Effector CD4-positive, alpha-beta T cell (primary cell): ENCODE data around the gene SLC28A2. TPM values are rescaled to one million over a fixed set of nuclear protein-coding genes. Genes with fewer than 3 reads are reported as not detected.
"Not testable (repeated sequence)": the region's sequence is repeated elsewhere in the genome, so short reads cannot be mapped to it uniquely, and the experiment has no call there.

Experiments used
- DNase-seq: peaks from one replicate; pipeline ENCODE4 v3.0.0-alpha.2; 2020
- total RNA-seq: gene quantifications from one replicate; lab custom pipeline; 2026; lab: John Stamatoyannopoulos, UW

The SLC28A2 gene, protein sequence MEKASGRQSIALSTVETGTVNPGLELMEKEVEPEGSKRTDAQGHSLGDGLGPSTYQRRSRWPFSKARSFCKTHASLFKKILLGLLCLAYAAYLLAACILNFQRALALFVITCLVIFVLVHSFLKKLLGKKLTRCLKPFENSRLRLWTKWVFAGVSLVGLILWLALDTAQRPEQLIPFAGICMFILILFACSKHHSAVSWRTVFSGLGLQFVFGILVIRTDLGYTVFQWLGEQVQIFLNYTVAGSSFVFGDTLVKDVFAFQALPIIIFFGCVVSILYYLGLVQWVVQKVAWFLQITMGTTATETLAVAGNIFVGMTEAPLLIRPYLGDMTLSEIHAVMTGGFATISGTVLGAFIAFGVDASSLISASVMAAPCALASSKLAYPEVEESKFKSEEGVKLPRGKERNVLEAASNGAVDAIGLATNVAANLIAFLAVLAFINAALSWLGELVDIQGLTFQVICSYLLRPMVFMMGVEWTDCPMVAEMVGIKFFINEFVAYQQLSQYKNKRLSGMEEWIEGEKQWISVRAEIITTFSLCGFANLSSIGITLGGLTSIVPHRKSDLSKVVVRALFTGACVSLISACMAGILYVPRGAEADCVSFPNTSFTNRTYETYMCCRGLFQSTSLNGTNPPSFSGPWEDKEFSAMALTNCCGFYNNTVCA
- total RNA-seq, result not detected

DNA sequence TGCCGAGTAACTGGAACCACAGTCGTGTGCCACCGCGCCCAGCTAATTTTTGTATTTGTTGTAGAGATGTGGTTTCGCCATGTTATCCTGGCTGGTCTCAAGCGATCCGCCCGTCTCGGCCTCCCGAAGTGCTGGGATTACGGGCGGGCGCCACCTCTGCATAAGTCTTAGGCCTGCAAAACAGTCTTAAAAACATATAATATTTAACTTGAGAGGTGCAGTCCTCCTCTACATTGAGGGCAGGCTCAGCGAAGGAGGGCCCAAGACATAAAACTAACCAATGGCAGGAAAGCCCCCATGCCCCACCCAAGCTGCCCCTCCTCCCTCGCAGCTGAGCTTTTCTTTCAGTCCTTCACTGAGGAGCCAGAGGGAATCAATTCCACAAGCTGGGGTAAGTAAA is at the start of gene SLC28A2:
SLC28A2 (plus strand) TSS at position 347 of the 400 bp plus-strand sequence. CDS start 982 bp downstream, outside the sequence.
- DNase-seq, result no peak

DNA sequence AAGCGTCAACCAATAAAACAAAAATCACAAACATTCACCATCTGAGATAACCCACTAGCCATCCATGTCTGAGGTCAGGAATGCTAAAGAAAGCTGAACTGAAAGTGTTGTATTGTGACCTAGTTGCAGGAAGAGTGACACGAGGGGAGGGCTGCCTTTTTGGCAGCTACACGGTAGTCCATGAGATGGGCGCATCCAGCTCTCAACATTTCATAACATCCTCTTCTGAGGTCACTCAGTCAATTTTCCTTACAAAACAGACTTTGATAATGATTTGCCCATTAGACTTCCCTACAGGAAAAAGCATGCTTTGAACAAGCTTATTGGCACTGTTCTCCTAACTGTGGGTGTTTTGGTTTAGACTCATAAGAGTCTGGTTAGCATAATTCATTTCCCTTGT is 48.9 kb upstream of the SLC28A2 start:
- no peak for DNase-seq

DNA sequence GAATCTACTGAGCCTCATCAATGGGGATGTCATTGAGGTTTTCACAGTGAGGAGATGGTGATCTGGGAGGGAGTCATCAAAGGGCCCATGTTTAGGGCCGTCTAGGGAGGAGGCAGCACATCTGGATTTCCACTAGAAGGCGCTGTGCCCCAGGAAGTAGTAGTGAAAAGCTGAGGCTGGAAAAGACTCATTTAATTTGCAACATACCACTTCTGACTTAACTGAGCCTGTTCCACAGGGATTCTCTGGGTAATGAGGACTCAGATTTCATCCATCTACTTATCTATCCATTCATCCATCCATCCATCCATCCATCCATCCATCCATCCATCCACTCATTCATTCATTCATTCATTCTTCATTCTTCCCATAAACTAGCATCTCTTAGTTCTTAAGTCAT is 46.8 kb upstream of the SLC28A2 start:
- DNase-seq, result peak; percentile 39

DNA sequence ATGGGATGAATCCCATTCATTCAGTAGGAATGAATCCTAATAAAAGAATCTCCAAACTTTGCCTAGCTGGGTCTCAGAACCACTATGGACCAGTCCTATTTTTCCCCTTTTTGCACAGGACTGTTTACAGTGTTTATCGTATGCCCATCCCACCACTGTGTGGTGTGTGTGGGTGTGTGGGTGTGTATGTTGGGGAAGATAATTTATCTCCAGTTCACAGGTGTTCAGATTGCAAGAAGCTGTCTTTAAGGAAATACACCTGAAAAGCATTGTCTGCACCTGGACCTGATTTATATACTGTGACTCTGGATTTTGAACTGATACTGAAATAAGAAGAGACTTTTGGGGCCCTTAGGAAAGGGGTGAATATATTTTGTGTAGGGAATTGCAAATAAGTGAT is 39.5 kb upstream of the SLC28A2 start:
- no peak for DNase-seq

DNA sequence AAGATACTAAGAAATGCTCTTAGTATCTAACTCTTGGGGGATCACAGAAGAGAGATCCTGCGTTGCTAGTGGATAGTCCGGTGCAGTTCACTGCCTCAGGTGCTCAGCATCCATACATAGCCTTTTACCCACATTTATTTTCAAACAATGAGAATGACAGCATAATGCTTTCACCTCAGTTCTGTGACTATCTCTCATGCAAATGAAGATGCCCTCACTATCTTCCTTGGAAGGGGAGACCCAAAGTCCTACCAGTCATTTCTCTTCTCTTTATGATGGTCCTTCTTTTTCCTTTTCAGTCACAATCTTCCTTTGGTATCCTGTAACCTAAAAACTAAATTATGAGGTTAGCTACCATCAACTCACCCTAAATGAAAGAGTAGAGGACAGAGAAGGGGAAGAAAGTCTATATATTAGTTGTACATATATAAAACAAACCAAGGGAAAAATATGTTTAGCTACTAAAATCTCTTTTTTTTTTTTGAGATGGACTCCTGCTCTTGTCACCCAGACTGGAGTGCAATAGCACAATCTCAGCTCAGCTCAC is 30.9 kb upstream of the SLC28A2 start:
- no peak for DNase-seq

DNA sequence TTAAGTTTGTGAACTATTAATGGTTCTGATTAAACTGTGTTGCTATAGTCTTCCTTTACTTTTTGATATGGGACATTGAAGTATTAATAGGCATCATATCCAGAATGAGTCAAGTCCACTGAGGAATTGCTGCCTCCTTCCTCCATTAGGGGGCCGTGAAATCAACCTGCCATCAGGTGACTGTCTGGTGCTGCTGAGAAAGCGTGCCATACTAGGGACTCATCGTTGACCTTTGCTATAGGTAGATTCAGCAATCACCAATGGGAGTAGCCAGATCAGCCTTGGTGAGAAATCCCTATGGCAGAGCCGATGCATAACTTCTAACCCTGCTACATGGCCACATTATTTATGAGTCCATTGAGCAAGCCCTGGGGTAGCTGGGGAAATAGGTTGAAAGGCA is 30.1 kb upstream of the SLC28A2 start:
- no peak for DNase-seq

DNA sequence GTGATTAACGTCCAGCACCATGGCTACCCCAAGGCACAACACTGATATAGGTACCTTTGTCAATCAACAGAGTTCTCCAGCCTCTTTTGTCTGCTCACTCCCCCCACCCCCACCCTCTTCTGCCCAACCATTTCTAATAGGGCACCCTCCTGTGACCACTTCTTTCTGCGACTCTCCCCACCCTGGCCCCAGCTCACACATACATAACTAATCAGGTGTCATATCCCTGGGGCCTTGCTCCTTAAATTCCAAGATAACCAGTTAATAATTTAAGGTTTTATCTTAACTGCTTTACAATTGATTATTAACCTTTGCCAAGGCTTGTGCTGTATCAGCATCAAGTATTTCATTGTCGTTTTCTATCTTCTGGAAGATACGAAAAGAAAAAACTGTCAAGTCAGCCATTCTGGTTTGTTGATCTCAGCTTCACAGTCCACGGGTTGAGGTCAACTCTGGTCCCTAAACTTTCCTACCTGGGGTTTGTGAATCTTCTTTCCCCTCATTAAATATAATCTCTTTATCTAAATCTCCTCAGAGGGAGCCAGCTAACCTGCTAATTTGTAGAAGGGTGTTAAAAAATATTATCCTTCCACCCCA is 27.3 kb upstream of the SLC28A2 start:
- DNase-seq, result no peak

DNA sequence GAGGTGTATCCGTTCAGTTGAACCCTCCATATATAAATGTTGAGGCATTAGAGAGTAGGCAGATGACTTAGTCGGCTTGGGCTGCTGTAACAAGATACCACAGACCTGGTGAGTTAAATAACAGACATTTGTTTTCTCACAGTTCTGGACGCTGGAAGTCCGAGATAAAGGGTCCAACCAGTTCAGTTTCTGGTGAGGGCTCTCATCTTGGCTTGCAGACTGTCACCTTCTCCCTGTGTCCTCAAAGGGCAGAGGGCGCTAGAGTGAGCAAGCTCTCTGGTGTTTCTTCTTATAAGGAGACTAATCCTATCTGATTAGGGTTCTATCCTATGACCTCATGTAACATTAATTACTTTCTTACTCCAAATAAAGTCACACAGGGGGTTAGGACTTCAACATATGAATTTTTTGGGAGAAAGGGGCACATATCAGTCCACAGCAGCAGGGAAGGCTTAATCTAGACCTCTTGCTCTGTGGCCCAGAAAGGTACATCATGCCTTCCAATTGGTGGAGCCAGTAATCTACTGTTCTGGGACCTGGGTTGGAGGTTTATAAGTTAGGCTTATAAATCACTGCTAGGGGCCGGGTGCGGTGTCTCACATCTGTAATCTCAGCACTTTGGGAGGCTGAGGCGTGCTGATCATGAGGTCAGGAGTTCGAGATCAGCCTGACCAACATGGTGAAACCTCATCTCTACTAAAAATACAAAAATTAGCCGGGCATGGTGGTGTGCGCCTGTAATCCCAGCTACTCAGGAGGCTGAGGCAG is 26.3 kb upstream of the SLC28A2 start:
- DNase-seq, result no peak

DNA sequence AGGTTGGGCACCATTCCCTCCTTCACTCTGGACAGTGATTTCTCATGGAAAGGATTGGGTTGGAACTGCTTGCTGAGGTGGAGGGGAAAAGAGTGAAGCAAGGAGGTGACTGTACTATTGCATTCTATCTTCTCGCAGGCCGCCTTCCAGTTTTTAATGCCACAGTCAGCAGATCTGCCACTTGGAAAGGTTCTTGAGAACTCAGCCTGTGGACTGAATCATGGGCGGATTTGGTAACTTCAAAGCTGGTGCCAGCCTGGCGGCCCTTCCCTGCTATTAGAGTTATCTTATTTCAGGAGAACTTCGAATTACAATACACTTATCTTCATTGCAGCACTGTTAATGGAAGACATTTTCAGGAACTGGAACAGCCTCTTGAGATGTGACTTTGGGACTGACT is 23.1 kb upstream of the SLC28A2 start:
- DNase-seq, result no peak

DNA sequence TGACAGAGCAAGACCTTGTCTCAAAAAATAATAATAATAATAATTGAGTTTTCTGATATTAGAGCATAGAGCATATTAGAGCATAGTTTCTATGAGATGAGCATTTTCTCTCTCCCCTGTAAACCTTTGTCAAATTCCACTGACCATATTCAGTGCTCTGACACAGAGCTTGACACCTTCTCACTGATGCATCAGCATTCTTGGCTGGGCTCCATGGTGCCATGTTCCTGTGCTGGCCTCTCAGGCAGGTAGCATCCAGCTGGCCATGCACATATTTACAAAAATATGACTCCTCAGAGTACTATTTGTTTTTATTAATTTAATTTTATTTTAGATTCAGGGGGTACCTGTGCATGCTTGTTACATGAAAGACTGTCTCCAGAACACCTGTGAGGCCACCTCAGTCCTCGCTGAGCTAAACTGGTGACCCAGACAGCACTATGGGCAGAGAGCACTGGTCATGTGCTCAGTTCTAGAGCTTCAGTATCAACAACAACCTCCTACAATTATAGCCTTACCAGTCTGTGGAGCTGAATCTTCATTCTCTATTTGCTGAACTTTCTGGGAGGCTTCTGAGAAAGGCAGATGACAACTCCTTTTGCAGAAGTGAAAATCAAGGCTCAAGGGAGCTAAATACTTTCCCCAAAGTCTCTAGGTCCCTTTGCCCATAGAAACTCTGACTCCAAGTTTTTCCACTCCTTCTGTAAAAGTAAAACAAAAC is 21.6 kb upstream of the SLC28A2 start:
- no peak for DNase-seq

DNA sequence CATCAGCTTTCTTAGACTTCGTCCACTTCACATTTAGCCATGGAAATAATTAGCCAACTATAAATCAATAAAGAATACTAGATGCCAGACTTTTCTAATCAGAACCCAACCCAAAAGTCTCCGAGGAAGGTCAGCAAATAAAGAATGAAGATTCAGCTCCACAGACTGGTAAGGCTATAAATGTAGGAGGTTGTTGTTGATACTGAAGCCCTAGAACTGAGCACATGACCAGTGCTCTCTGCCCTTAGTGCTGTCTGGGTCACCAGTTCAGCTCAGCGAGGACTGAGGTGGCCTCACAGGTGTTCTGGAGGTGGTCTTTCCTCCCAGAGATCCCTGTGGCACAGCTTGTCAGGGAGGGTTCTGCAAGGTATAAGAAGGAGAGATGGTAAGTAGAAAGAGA is 20.9 kb upstream of the SLC28A2 start:
- no peak for DNase-seq

DNA sequence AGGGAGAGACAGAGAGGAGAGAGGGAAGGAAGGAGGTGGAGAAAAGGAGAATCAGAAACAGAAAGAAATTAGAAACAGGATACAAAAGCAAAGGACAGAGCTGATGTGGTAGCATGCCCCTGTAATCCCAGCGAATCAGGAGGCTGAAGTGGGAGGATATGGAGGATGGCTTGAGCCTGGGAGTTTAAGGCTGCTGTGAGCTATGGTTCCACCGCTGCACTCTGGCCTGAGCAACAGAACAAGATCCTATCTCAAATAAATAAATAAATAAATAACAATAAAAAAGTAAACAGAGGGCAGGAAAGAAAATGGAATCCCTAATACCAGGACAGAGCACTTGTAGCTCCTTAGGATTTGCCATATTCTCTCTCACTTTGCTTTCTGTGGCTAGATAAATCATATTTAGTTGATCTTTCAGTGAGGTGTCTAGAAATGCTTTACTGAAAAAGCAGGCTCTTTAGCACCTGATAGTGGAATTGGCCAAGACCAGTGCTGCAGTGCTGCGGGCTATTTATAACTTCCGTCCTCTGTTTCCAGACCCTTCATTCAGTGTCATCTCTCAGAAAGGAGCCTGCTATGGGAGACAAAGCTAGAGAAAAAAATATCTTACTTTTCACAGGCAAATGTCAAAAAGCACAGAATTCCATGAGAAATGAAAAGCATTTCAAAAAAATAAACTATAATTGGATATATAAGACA is 20.0 kb upstream of the SLC28A2 start:
- DNase-seq, result no peak

DNA sequence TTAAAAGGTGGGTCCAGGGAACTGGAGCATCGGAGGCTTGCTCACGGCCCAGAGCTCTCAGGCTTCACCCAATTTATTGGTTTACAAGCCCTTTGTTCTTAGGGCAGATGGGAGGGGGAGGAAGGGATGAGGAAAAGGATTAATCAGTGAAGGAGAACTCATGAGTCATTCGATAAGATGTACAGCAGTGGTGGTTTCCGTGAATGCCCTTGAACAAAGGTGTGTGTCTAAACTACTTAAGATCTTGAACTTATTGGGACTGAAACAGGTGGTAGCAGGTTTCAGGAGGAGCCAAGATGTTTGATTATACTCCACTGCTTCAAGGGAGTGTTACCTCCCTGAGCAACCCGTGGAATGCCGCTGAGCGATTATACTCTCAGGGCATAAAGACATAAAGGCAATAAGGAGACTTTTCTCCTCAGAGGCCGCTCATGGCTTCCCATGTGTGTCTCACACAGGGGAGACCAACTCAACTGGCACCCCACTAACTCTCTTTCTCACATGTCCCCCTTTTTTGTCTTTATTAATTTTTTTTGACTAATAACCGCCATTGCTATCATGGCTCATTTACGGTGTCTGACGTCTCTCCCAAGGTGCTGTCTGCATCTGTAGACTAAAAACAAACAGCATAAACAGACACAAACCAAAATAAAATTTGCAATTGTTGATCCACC is 17.3 kb upstream of the SLC28A2 start:
- DNase-seq, result no peak

DNA sequence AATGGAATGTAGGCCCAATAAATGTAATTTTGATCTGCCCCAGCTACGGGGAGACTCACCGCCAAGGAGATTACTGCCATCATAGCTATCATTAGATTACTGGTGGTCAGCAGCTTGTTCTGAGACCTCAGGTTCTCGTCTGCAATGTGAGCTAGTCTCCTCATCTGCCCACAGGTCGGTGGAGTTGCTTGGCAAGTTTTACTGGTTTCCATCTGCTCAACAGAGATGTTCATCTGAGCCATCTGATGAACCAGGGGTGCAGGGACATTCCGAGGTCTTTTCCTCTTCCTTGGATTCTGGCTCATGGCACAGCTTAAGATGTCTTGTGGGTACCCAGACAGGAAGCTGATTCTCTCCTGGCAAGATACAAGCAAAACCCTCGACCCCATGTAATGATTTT is 15.2 kb upstream of the SLC28A2 start:
- not testable (repeated sequence) for DNase-seq

DNA sequence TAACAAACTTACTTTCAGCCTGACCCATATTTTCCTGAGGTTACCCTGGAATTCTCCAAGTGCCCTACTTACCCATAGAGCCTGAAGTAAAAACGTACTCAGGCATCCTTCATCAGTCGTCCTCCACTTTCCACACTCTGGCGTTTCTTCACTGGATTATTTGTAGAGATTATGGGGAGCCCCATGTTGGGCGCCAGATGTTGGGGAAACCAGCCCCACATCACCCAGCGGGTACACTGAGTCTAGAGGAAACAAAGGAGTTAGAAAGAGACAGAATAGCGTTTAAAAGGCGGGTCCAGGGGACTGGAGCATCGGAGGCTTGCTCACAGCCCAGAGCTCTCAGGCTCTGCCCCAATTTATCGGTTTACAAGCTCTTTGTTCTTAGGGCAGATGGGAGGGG is 9.7 kb upstream of the SLC28A2 start:
- DNase-seq, result no peak

DNA sequence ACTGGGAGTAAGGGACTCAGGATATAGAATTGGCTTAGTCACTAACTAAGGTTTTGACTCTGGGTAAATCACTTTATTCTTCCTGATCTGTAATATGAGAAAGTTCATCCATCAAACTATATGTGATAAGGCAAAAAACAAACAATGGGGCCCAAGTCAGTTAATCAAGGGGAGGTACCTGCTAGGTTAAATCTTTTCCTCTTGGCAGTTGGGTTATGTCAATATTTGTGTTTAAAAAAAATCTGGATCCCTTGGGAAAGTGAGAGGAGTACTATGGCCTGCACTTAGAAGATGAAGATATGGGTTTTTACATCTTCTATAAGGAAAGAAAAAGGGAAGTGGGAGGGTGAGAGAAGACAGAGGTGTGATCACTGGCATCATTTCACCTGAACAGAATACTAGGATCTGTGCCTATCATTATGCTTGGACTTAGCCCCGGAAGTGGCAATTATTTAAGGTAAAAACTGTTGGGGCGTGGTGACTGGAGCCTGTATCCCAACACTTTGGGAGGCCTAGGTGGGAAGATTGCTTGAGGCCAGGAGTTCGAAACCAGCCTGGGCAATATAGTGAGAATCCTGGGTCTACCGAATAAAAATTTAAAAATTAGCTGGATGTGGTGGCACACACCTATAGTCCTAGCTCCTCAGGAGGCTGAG is 2.8 kb upstream of the SLC28A2 start:
- no peak for DNase-seq

DNA sequence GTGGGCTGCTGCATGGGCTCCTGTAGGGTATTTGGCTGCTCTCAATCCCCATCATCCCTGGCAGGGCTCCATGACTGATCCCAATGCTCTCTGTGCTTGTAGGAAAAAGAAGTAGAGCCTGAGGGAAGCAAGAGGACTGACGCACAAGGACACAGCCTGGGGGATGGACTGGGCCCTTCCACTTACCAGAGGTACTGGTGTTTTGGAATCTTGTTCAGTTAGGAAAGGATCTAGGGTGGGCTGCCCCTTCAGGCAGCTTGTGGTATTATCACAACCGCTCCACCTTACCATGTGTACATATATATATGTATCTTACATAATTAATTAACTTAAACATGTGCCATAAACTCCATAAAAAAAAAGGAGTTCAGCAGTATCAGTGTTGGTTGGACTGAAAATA is 1.3 kb downstream of the SLC28A2 start:
- no peak for DNase-seq

DNA sequence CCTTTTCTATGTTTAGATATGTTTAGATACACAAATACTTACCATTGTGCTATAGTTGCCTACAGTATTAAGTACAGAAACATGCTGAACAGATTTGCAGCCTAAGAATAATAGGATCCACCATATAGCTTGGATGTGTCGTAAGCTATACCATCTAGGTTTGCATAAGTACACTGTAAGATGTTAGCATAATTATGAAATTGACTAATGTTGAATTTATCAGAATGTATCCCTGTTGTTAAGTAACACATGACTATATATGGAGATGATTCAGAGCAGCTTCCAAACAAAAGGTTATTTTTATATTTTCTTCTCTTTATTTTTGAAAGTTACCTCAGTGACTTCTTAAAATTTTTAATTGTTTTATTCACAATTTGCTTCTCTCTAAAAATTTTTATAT is 2.4 kb downstream of the SLC28A2 start:
- DNase-seq, result no peak

DNA sequence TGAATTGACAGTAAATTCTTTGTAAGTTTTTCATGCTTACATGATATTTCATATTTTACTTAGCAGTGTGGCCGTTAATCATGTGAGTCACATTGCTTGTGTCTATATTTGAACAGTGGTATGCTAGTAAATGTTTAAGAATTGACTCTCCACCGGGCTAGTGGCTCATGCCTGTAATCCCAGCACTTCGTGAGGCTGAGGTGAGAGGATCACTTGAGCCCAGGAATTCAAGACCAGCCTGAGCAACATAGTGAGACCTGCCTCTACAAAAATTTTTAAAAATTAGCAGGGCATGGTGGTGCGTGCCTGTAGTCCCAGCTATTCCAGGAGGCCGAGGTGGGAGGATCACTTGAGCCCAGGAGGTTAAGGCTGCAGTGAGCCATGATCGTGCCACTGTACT is 2.8 kb downstream of the SLC28A2 start:
- DNase-seq, result not testable (repeated sequence)

DNA sequence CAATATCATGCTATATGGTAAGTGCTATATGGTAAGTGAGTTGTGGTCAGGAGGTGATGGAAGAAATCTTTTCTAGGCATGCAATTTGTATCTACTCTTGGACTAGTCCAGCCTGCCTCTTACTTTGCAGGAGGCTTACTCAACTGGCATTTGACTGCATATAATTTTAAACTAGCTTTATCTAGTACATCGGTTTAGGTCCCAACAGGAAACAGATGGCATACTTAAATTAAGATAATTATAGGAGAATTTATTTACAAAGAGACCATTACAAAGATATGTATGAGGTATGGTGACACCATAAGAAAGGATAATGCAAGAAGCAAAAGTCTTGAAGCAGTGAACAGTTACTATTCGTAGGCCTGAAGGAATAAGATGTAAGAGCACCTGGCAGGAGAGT is 7.8 kb downstream of the SLC28A2 start:
- no peak for DNase-seq
